Measurements from ENCODE around the gene ITGAE. TPM values are rescaled to one million over a fixed set of nuclear protein-coding genes. Genes with fewer than 3 reads are reported as not detected.
"Not testable (repeated sequence)": the region's sequence is repeated elsewhere in the genome, so short reads cannot be mapped to it uniquely, and the experiment has no call there.

The ITGAE gene
- total RNA-seq, 1 donor = 23.1 TPM

GRCh38 chr17:3723556-3724377 lies 77.2 kb downstream of the ITGAE start, which contains the start of gene HASPIN:
Gene HASPIN, plus strand, starts transcription at chr17:3723903. Its CDS starts 33 bp downstream, at chr17:3723936.
- Histone ChIP-seq H3K27me3 (ENCODE audit: insufficient read depth, low read length) (no peaks in the 10 kb centered on the region), H3K4me1 (ENCODE audit: insufficient read depth, low read length) (peaks cover 59% of the 10 kb centered on the region), H3K4me3 (ENCODE audit: low read length) (peak within 1 kb of the TSS; percentile 92), H3K9me3 (ENCODE audit: low read depth, low read length) (no peaks in the 10 kb centered on the region)

- peaks cover 65% of the 10 kb centered on the region for H3K4me1 ChIP-seq (ENCODE audit: insufficient read depth, low read length)
- no peaks in the 10 kb centered on the region for H3K27me3 ChIP-seq (ENCODE audit: insufficient read depth, low read length)
- no peaks in the 10 kb centered on the region for H3K9me3 ChIP-seq (ENCODE audit: low read depth, low read length)
- H3K4me3 ChIP-seq (ENCODE audit: low read length) = peak overlapping the region; percentile 92
Observed at GRCh38 chr17:3723188-3723555, 77.8 kb downstream of the ITGAE start.

GRCh38 chr17:3722716-3723115 lies 78.3 kb downstream of the ITGAE start:
- H3K9me3 ChIP-seq (ENCODE audit: low read depth, low read length) = no peaks in the 10 kb centered on the region
- H3K27me3 ChIP-seq (ENCODE audit: insufficient read depth, low read length) = no peaks in the 10 kb centered on the region
- H3K4me1 ChIP-seq (ENCODE audit: insufficient read depth, low read length) = peaks cover 70% of the 10 kb centered on the region
- peak overlapping the region; percentile 92 for H3K4me3 ChIP-seq (ENCODE audit: low read length)

GRCh38 chr17:3719265-3719664 lies 81.7 kb downstream of the ITGAE start:
- Histone ChIP-seq H3K27me3 (ENCODE audit: insufficient read depth, low read length) (no peaks in the 10 kb centered on the region), H3K4me3 (ENCODE audit: low read length) (no peak overlapping the region), H3K4me1 (ENCODE audit: insufficient read depth, low read length) (peaks cover 62% of the 10 kb centered on the region), H3K9me3 (ENCODE audit: low read depth, low read length) (no peaks in the 10 kb centered on the region)

- peaks cover 59% of the 10 kb centered on the region for H3K4me1 ChIP-seq (ENCODE audit: insufficient read depth, low read length)
- no peaks in the 10 kb centered on the region for H3K27me3 ChIP-seq (ENCODE audit: insufficient read depth, low read length)
- H3K4me3 ChIP-seq (ENCODE audit: low read length) = no peak overlapping the region
- H3K9me3 ChIP-seq (ENCODE audit: low read depth, low read length) = no peaks in the 10 kb centered on the region
Observed at GRCh38 chr17:3718201-3718600, 82.8 kb downstream of the ITGAE start.

- no peaks in the 10 kb centered on the region for H3K27me3 ChIP-seq (ENCODE audit: insufficient read depth, low read length)
Observed at GRCh38 chr17:3715296-3715695, 85.7 kb downstream of the ITGAE start.

GRCh38 chr17:3712811-3713463 lies 88.1 kb downstream of the ITGAE start:
- Histone ChIP-seq H3K4me1 (ENCODE audit: insufficient read depth, low read length) (peaks cover 48% of the 10 kb centered on the region), H3K27me3 (ENCODE audit: insufficient read depth, low read length) (no peaks in the 10 kb centered on the region), H3K9me3 (ENCODE audit: low read depth, low read length) (no peaks in the 10 kb centered on the region), H3K4me3 (ENCODE audit: low read length) (no peak overlapping the region)

More at GRCh38 chr17:3715296-3715695, 85.7 kb downstream of the ITGAE start:
- no peaks in the 10 kb centered on the region for H3K9me3 ChIP-seq (ENCODE audit: low read depth, low read length)
- peaks cover 61% of the 10 kb centered on the region for H3K4me1 ChIP-seq (ENCODE audit: insufficient read depth, low read length)
- no peak overlapping the region for H3K4me3 ChIP-seq (ENCODE audit: low read length)

- Histone ChIP-seq H3K27me3 (ENCODE audit: insufficient read depth, low read length) (no peaks in the 10 kb centered on the region), H3K4me1 (ENCODE audit: insufficient read depth, low read length) (peaks cover 43% of the 10 kb centered on the region), H3K9me3 (ENCODE audit: low read depth, low read length) (no peaks in the 10 kb centered on the region), H3K4me3 (ENCODE audit: low read length) (no peak overlapping the region)
Observed at GRCh38 chr17:3710951-3711383, 90.0 kb downstream of the ITGAE start.

- no peak overlapping the region for H3K4me3 ChIP-seq (ENCODE audit: low read length)
- H3K4me1 ChIP-seq (ENCODE audit: insufficient read depth, low read length) = peaks cover 46% of the 10 kb centered on the region
- H3K27me3 ChIP-seq (ENCODE audit: insufficient read depth, low read length) = no peaks in the 10 kb centered on the region
- no peaks in the 10 kb centered on the region for H3K9me3 ChIP-seq (ENCODE audit: low read depth, low read length)
Observed at GRCh38 chr17:3708366-3708765, 92.6 kb downstream of the ITGAE start.

GRCh38 chr17:3705718-3705984 lies 95.3 kb downstream of the ITGAE start:
- H3K4me3 ChIP-seq (ENCODE audit: low read length); H3K27me3 ChIP-seq (ENCODE audit: insufficient read depth, low read length); H3K9me3 ChIP-seq (ENCODE audit: low read depth, low read length): not testable (repeated sequence)
- peaks cover 22% of the 10 kb centered on the region for H3K4me1 ChIP-seq (ENCODE audit: insufficient read depth, low read length)

GRCh38 chr17:3704931-3705717 lies 95.9 kb downstream of the ITGAE start:
- Histone ChIP-seq H3K27me3 (ENCODE audit: insufficient read depth, low read length) (no peaks in the 10 kb centered on the region), H3K4me1 (ENCODE audit: insufficient read depth, low read length) (peaks cover 17% of the 10 kb centered on the region), H3K4me3 (ENCODE audit: low read length) (no peak overlapping the region), H3K9me3 (ENCODE audit: low read depth, low read length) (no peaks in the 10 kb centered on the region)

- H3K27me3 ChIP-seq (ENCODE audit: insufficient read depth, low read length); H3K4me3 ChIP-seq (ENCODE audit: low read length); H3K4me1 ChIP-seq (ENCODE audit: insufficient read depth, low read length); H3K9me3 ChIP-seq (ENCODE audit: low read depth, low read length): not testable (repeated sequence)
Observed at GRCh38 chr17:3702041-3702539, 98.9 kb downstream of the ITGAE start.

GRCh38 chr17:3699951-3700350 lies 101.0 kb downstream of the ITGAE start:
- H3K27me3 ChIP-seq (ENCODE audit: insufficient read depth, low read length) = no peaks in the 10 kb centered on the region
- peaks cover 19% of the 10 kb centered on the region for H3K4me1 ChIP-seq (ENCODE audit: insufficient read depth, low read length)
- no peaks in the 10 kb centered on the region for H3K9me3 ChIP-seq (ENCODE audit: low read depth, low read length)
- no peak overlapping the region for H3K4me3 ChIP-seq (ENCODE audit: low read length)

GRCh38 chr17:3698139-3698538 lies 102.8 kb downstream of the ITGAE start:
- Histone ChIP-seq H3K9me3 (ENCODE audit: low read depth, low read length) (no peaks in the 10 kb centered on the region), H3K27me3 (ENCODE audit: insufficient read depth, low read length) (no peaks in the 10 kb centered on the region), H3K4me1 (ENCODE audit: insufficient read depth, low read length) (peaks cover 32% of the 10 kb centered on the region), H3K4me3 (ENCODE audit: low read length) (no peak overlapping the region)

- no peak overlapping the region for H3K4me3 ChIP-seq (ENCODE audit: low read length)
- no peaks in the 10 kb centered on the region for H3K27me3 ChIP-seq (ENCODE audit: insufficient read depth, low read length)
- no peaks in the 10 kb centered on the region for H3K9me3 ChIP-seq (ENCODE audit: low read depth, low read length)
- H3K4me1 ChIP-seq (ENCODE audit: insufficient read depth, low read length) = peaks cover 37% of the 10 kb centered on the region
Observed at GRCh38 chr17:3697103-3697476, 103.9 kb downstream of the ITGAE start.
